K562 (cell line): Measurements from ENCODE around the gene MIEF1. TPM values are rescaled to one million over a fixed set of nuclear protein-coding genes. Genes with fewer than 3 reads are reported as not detected.

Source experiments
- FOXK1 ChIP-seq: sonication (generic); formaldehyde crosslinking; IDR thresholded peaks from 2 replicates; pipeline ENCODE4 v1.8.0; 2022; ENCODE audit warnings: missing genetic modification reagents, mild to moderate bottlenecking, borderline replicate concordance
- HNRNPLL ChIP-seq: fragments of 200-400 bp; formaldehyde crosslinking; IDR thresholded peaks from 2 replicates; pipeline ENCODE4 v1.6.1; 2017; ENCODE audit warnings: low read length, low read depth, mild to moderate bottlenecking; ENCODE audit not compliant: poor library complexity, severe bottlenecking
- MXD1 ChIP-seq: fragments of 250-450 bp; sonication (Bioruptor Pico); IDR thresholded peaks from 2 replicates; pipeline ENCODE4 v1.8.0; 2021; ENCODE audit warnings: borderline replicate concordance, mild to moderate bottlenecking, moderate library complexity; ENCODE audit not compliant: poor library complexity, severe bottlenecking
- STAT6 ChIP-seq: sonication (generic); formaldehyde crosslinking; IDR thresholded peaks from 2 replicates; pipeline ENCODE4 v1.8.1; 2023; ENCODE audit warnings: mild to moderate bottlenecking, missing genetic modification reagents
- ZBTB40 ChIP-seq, 2 experiments: fragments of 450-650 bp in 1 of 2; sonication (generic) in 1 of 2; formaldehyde crosslinking in 1 of 2; IDR thresholded peaks; 2 replicates each; pipeline versions ENCODE4 v1.7.1 to v1.9.0; 2016 to 2022; ENCODE audit warnings: inconsistent platforms in 1 of 2, mild to moderate bottlenecking in 1 of 2, missing genetic modification reagents in 1 of 2
- ZNF3 ChIP-seq: fragments of 250-450 bp; sonication (Bioruptor Pico); IDR thresholded peaks from 2 replicates; pipeline ENCODE4 v1.5.0; 2021; ENCODE audit warnings: mild to moderate bottlenecking, moderate library complexity
- ZNF384 ChIP-seq: IDR thresholded peaks from 2 replicates; pipeline ENCODE4 v1.6.1; 2012; ENCODE audit warnings: low read depth, low read length, improper control_type of control experiment
- ZNF592 ChIP-seq: fragments of 450-650 bp; IDR thresholded peaks from 2 replicates; pipeline ENCODE4 v1.6.1; 2017; ENCODE audit warnings: antibody characterized with exemption, mild to moderate bottlenecking
- ZNF695 ChIP-seq: fragments of 450-650 bp; formaldehyde crosslinking; IDR thresholded peaks from 2 replicates; pipeline ENCODE4 v1.4.0; 2020; ENCODE audit warnings: mild to moderate bottlenecking, moderate library complexity
- polyA plus RNA-seq, 8 experiments: library from polyadenylated mRNA; depleted of rRNA in 4 of 8; stranded (reverse) in 5 of 8; unstranded in 3 of 8; fragments of >200 nt; fragmentation: Nextera tagmentation in 2 of 8; fragmentation: Illumina TruSeq in 1 of 8; extraction: Ambion mirVana in 2 of 8; extraction: Trizol in 1 of 8; gene quantifications; 2 replicates each; pipeline versions ENCODE4 v1.2.1 to v1.2.3, GENCODE V29; 2011 to 2014; ENCODE audit warnings: inconsistent platforms in 1 of 8, missing spikeins in 1 of 8
- total RNA-seq, 7 experiments: library from RNA; depleted of rRNA in 6 of 7; stranded (reverse); fragments of >200 nt in 6 of 7; fragmentation: Illumina TruSeq in 2 of 7; extraction: Trizol in 2 of 7; gene quantifications; 2 replicates each; pipeline versions ENCODE4 v1.2.1 to v1.2.3, GENCODE V29; 2011 to 2021; ENCODE audit warnings: low replicate concordance in 1 of 7

MIEF1 gene
- total and polyA plus RNA-seq, 9 of the 15 experiments (the other 6 are each of a cell fraction or from before 2014, with no cell fraction given), result 10.9 to 51.8 (median 25.5) TPM

- TF ChIP-seq ZNF592, result no peak; the same call in 1 of the 2 replicates
- no peak for TF ChIP-seq MXD1 (CRISPR knock-in tag)
- TF ChIP-seq ZBTB40 (IDR thresholded peaks at IDR 0.05), result 0 out of 2 replicates have a peak, but pooled peaks have one; percentile 37
- TF ChIP-seq ZBTB40 (CRISPR knock-in tag; IDR thresholded peaks at IDR 0.05), result no peak
- TF ChIP-seq ZNF384, result no peak
- no peak for TF ChIP-seq ZNF695 (CRISPR knock-in tag)
- TF ChIP-seq HNRNPLL, result no peak
- no peak for TF ChIP-seq ZNF3 (CRISPR knock-in tag)
- TF ChIP-seq STAT6 (CRISPR knock-in tag), result no peak
- no peak for TF ChIP-seq FOXK1
Observed at GRCh38 chr22:39518996-39519680, 17.0 kb downstream of the MIEF1 start (continued).
